VCaP (cell line): ENCODE data around the gene EFNB1.

Source experiments
- H3K27ac ChIP-seq: fragments of 450-650 bp; 2 replicates; pipeline ENCODE4 v1.5.1; 2017
- TF ChIP-seq, protein P1 (sequence below): fragments of 450-650 bp; conservative IDR thresholded peaks from 2 replicates; pipeline ENCODE4 v1.5.1; 2017; ENCODE audit warnings: mild to moderate bottlenecking, moderate library complexity

The EFNB1 gene

DNA sequence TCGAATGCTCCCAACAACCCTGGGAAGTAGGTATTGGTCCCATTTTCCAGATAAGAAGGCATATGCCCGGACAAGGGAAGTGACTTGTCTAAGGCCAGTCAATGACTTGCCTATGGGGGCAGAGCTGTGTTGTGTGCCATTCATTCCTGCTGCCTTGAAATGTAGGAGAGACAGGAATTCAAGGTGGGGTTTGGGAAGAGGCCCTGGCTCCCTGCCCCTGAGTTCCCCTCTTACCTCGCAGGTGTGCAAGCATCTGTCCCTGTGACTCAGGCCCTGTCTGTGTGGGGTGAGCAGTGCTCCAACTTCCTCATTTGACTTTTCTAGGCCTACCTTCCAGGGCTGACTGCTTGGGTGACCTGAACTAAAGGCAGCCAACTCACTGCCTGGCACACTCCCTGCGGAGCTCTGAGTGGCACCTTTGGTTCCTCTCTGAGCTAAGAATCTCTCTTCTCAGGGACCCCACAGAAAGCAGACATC is 5.1 kb downstream of the EFNB1 start:
- TF ChIP-seq, protein P1, sequence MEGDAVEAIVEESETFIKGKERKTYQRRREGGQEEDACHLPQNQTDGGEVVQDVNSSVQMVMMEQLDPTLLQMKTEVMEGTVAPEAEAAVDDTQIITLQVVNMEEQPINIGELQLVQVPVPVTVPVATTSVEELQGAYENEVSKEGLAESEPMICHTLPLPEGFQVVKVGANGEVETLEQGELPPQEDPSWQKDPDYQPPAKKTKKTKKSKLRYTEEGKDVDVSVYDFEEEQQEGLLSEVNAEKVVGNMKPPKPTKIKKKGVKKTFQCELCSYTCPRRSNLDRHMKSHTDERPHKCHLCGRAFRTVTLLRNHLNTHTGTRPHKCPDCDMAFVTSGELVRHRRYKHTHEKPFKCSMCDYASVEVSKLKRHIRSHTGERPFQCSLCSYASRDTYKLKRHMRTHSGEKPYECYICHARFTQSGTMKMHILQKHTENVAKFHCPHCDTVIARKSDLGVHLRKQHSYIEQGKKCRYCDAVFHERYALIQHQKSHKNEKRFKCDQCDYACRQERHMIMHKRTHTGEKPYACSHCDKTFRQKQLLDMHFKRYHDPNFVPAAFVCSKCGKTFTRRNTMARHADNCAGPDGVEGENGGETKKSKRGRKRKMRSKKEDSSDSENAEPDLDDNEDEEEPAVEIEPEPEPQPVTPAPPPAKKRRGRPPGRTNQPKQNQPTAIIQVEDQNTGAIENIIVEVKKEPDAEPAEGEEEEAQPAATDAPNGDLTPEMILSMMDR, result no peak
- H3K27ac ChIP-seq, result no peak overlapping the region

DNA sequence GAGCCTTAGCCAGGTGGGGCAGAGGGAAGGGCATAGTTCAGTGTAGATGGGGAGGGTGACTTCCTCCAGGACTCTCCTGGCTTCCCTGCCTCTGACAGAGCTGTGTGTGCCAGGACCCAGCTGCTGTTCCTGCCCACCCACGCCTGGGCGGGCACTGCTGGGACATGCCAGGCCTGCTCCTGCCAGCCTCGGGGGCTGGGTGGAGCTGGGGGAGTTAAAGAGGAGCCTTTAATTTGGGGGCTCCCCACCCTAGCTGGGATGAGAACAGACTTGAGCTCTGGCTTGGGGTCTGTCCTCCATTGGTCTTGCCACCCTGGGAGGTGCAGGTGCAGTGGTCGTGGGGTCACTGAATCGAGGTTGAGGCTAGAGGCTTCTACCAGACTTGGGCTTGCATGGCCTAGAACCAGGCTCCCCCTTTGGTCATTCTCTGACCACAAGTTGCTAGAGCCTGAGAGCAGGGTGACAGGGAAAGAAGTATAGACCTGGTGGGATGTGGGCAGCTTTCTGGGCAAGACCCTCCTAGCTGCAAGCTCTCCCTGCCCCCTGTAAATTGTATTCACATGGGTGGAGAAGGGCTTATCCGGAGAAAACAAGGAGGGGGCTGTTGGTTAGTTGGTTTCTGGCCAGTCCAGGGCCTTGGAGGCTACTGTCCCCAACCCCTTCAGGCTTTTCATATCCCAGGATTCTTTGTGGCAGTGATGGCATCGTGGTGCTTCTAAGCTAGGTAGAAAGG is 5.7 kb downstream of the EFNB1 start:
- H3K27ac ChIP-seq, result no peak overlapping the region
- TF ChIP-seq, protein P1, result no peak

DNA sequence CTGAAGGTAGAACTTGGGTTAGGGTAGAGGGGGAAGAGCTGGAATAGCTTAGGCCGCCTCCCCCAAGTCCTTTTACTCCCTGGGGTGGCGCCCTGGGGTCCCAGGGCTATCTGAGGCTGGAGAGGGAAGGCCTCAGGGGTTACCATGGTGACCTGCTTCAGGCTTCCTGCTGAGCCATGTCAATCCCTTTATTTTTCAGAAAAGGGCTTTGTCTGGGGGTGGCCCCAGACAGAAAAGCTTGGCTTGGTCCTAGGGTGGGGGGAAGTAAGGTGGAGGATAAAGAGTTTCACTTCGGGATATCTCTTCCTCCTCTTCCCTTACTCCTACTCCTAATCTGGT is 6.3 kb downstream of the EFNB1 start:
- H3K27ac ChIP-seq, result no peak overlapping the region
- TF ChIP-seq, protein P1, result no peak

DNA sequence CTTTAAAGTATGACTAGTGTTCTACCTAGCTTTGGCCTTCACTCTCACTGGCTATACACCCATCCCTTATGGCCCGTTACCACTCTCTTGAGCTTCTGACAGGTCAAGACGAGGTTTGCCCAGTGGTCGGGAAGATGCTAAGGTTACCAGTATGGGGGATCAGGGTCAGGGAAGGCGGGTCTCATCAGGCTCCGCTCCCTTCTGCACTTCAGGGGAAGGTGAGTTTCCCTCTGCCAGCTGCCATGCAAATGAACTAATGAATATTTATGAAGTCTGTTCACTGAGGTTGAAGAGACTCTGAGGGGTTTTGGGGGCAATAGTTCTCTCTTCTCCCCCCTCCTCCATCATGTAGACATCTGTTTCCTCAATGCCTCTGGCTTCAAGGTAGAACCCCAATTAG is 6.6 kb downstream of the EFNB1 start:
- H3K27ac ChIP-seq, result no peak overlapping the region
- TF ChIP-seq, protein P1, result no peak

DNA sequence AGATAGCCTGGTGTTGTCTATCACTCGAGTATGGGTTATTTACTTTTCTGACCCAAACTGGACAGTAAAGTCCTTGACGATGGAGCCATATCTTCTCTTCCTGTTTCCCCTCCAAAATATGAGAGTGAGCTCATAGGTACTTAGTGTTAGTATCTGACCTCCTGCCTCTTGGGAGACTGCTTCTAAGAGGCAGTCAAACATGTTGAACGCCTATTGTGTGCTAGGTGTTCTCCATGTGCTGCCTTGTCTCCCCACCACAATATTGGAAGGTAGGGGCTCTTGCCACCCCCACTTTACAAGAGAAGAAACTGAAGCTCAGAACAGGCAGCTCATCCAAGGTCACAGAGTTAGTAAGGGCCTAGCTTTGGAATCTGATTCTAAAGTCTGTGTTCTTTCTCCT is 8.3 kb downstream of the EFNB1 start:
- no peak overlapping the region for H3K27ac ChIP-seq
- TF ChIP-seq, protein P1, result no peak

DNA sequence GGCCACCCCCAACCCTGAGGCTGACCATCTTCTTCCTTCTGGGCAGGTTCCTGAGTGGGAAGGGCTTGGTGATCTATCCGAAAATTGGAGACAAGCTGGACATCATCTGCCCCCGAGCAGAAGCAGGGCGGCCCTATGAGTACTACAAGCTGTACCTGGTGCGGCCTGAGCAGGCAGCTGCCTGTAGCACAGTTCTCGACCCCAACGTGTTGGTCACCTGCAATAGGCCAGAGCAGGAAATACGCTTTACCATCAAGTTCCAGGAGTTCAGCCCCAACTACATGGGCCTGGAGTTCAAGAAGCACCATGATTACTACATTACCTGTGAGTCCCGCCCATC is 9.7 kb downstream of the EFNB1 start:
- H3K27ac ChIP-seq, result no peak overlapping the region
- TF ChIP-seq, protein P1, result no peak

DNA sequence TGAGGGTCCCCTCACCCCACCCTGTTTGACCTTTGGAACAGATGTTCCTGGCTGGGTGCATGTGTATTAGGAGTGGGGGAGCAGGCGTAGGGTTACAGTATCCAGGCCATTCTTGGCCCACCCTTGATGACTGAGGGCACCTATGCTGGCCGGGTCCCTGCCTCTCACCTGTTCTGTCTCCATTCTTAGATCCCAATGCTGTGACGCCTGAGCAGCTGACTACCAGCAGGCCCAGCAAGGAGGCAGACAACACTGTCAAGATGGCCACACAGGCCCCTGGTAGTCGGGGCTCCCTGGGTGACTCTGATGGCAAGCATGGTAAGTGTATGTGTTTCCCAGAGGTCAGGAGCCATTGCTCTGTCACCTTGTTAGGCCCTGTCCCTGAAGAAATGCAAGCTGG is 10.9 kb downstream of the EFNB1 start:
- TF ChIP-seq, protein P1, result no peak
- no peak overlapping the region for H3K27ac ChIP-seq
